ENCODE measurements around the gene C4orf50. TPM values are rescaled to one million over a fixed set of nuclear protein-coding genes. Genes with fewer than 3 reads are reported as not detected.
A peak's percentile ranks its signal among the peaks of the same experiment; 100 is the strongest.

The C4orf50 gene
- total and polyA plus RNA-seq, 2 of the 4 experiments (the other 2 are of a cell fraction): not detected

- no peaks in the 10 kb centered on the region for H3K4me1 ChIP-seq (ENCODE audit: control insufficient read depth, insufficient read depth, low read length)
- no peak overlapping the region for H3K56ac ChIP-seq (ENCODE audit: extremely low read depth, insufficient read depth, low read length)
- no peaks in the 10 kb centered on the region for H3K79me1 ChIP-seq (ENCODE audit: low read depth in 1 of 2, low read length in 2 of 2)
- intact Hi-C loops (cut with micrococcal nuclease): no loop called here
- no peaks in the 10 kb centered on the region for H3K9me1 ChIP-seq (ENCODE audit: insufficient read depth, low read length)
- H3K4me3 ChIP-seq (ENCODE audit: insufficient read depth, low read depth, low read length): no peak overlapping the region
- no peak overlapping the region for H2AK9ac ChIP-seq (replicated peaks; ENCODE audit: low read depth, low read length, poor library complexity)
- no peak overlapping the region for H3K27ac ChIP-seq (ENCODE audit: insufficient read depth, low read length)
- H4K8ac ChIP-seq (ENCODE audit: low read depth in 2 of 2, low read length in 2 of 2): no peak overlapping the region
- H3K9ac ChIP-seq (ENCODE audit: low read depth, low read length): no peak overlapping the region
- no peak overlapping the region for H4K5ac ChIP-seq (ENCODE audit: low read depth, low read length)
- TF ChIP-seq MXI1 (IDR thresholded peaks at IDR 0.05; ENCODE audit: borderline replicate concordance, low read depth, low read length): no peak
- TF ChIP-seq RCOR1 (IDR thresholded peaks at IDR 0.05; ENCODE audit: insufficient replicate concordance, low read length): no peak
- no peak for ATAC-seq (ENCODE audit: low read depth)
- no peaks in the 10 kb centered on the region for H4K20me1 ChIP-seq (ENCODE audit: insufficient read depth, low read length)
- in situ Hi-C loops (cut with MboI; ENCODE audit: low sequenced_read_pairs): no loop called here
- H4K91ac ChIP-seq (ENCODE audit: insufficient read depth, low read depth, low read length): no peak overlapping the region
- H3K27me3 ChIP-seq (ENCODE audit: control insufficient read depth, insufficient read depth, low read length): no peaks in the 10 kb centered on the region; the same call in 1 of the 2 replicates
- dilution Hi-C loops (cut with HindIII; ENCODE audit: low sequenced_read_pairs, unreplicated experiment): no loop called here
- no peak overlapping the region for H2BK5ac ChIP-seq (ENCODE audit: low read depth, low read length, poor library complexity, severe bottlenecking)
- DNase-seq: no peak
- ChIA-PET POLR2A (ENCODE audit: unreplicated experiment) (interaction anchor here (0.7 kb wide), 1 partner anchor 28 kb away, joined by 3 read pairs; no protein-coding TSS in a partner anchor), CTCF (no interaction called here)
- BruUV-seq (replicated peaks): no TSS peak
- 59% methylated on average over 8 of the region's 10 CpGs; no CpG with 5 or more reads in 1 of the 2 experiments for WGBS, 2 experiments (ENCODE audit: extremely low coverage in 2 of 2, insufficient read length in 1 of 2)
- H2AFZ ChIP-seq (replicated peaks; ENCODE audit: low read length, poor library complexity): peak overlapping the region; percentile 11
- no peak overlapping the region for H3K14ac ChIP-seq (replicated peaks; ENCODE audit: low read depth, low read length)
- H3K4ac ChIP-seq (ENCODE audit: low read depth, low read length): no peak overlapping the region
- no peak overlapping the region for H2BK20ac ChIP-seq (ENCODE audit: low read depth, low read length)
- H2AK5ac ChIP-seq (ENCODE audit: low read depth, low read length): no peak overlapping the region
- no peak overlapping the region for H3K18ac ChIP-seq (ENCODE audit: low read depth, low read length)
- H3K9me3 ChIP-seq (ENCODE audit: control insufficient read depth, insufficient read depth, low read length): no peaks in the 10 kb centered on the region
- no peak overlapping the region for H2BK15ac ChIP-seq (ENCODE audit: low read depth, low read length)
- H3K23ac ChIP-seq (ENCODE audit: low read depth, low read length): no peak overlapping the region
- no peaks in the 10 kb centered on the region for H3K36me3 ChIP-seq (ENCODE audit: control insufficient read depth, insufficient read depth, low read length)
- no peak overlapping the region for H2BK120ac ChIP-seq (ENCODE audit: low read depth, low read length)
- no peak overlapping the region for H3K4me2 ChIP-seq (ENCODE audit: low read depth, low read length)
Observed at GRCh38 chr4:5973033-5973432, 45.2 kb downstream of the C4orf50 start.

All from IMR-90 (cell line).